H1 (cell line): ENCODE results near the gene GLE1. TPM values are rescaled to one million over a fixed set of nuclear protein-coding genes. Genes with fewer than 3 reads are reported as not detected.
A peak's percentile ranks its signal among the peaks of the same experiment; 100 is the strongest.

Source experiments
- BACH1 ChIP-seq: IDR thresholded peaks from 2 replicates; pipeline ENCODE4 v1.6.1; 2012; ENCODE audit warnings: low read length, improper control_type of control experiment
- BCL11A ChIP-seq, 2 experiments: IDR thresholded peaks; one replicate each; pipeline ENCODE4 v1.6.1; 2011; ENCODE audit warnings: low read depth in 2 of 2, low read length in 2 of 2, mild to moderate bottlenecking in 2 of 2
- CEBPB ChIP-seq: IDR thresholded peaks from 2 replicates; pipeline ENCODE4 v1.6.1; 2012; ENCODE audit warnings: low read depth, low read length
- CREB1 ChIP-seq: IDR thresholded peaks from 2 replicates; pipeline ENCODE4 v1.6.1; 2012; ENCODE audit warnings: inconsistent platforms
- E2F6 ChIP-seq: IDR thresholded peaks from 2 replicates; pipeline ENCODE4 v1.6.1; 2012; ENCODE audit warnings: inconsistent platforms
- EGR1 ChIP-seq: IDR thresholded peaks from 2 replicates; pipeline ENCODE4 v1.6.1; 2011; ENCODE audit warnings: low read depth, low read length, borderline replicate concordance
- GABPA ChIP-seq: IDR thresholded peaks from 2 replicates; pipeline ENCODE4 v1.6.1; 2011; ENCODE audit warnings: mild to moderate bottlenecking, low read length, moderate library complexity, borderline replicate concordance; ENCODE audit not compliant: insufficient read depth
- KDM1A ChIP-seq: fragments of 200-600, 300-600 bp; sonication (generic); IDR thresholded peaks from 2 replicates; pipeline ENCODE4 v1.7.1; 2016; ENCODE audit warnings: mild to moderate bottlenecking, low read length, borderline replicate concordance
- KDM4A ChIP-seq: IDR thresholded peaks from one replicate; pipeline ENCODE4 v1.7.1; 2012; ENCODE audit warnings: low read depth, mild to moderate bottlenecking, moderate library complexity, low read length, inconsistent platforms; ENCODE audit not compliant: severe bottlenecking
- KDM5A ChIP-seq: fragments of 200-600 bp; IDR thresholded peaks from 2 replicates; pipeline ENCODE4 v1.7.1; 2012; ENCODE audit warnings: mild to moderate bottlenecking, low read length, inconsistent platforms, mixed read lengths
- NANOG ChIP-seq: IDR thresholded peaks from 2 replicates; pipeline ENCODE4 v1.6.1; 2011; ENCODE audit warnings: low read length, low read depth, mild to moderate bottlenecking, inconsistent platforms; ENCODE audit not compliant: insufficient read depth, poor library complexity, severe bottlenecking
- PHF8 ChIP-seq: fragments of 200-600 bp; sonication (generic); conservative IDR thresholded peaks from 2 replicates; pipeline ENCODE4 v1.7.1; 2012; ENCODE audit warnings: low read depth, mild to moderate bottlenecking, inconsistent platforms, low read length, moderate library complexity
- POU5F1 ChIP-seq: IDR thresholded peaks from 2 replicates; pipeline ENCODE4 v1.6.1; 2011; ENCODE audit warnings: low read depth, mild to moderate bottlenecking, low read length, moderate library complexity
- RAD21 ChIP-seq, 2 experiments: IDR thresholded peaks in 1 of 2; conservative IDR thresholded peaks in 1 of 2; 2 replicates each; pipeline ENCODE4 v1.6.1; 2011; ENCODE audit warnings: low read depth in 2 of 2, low read length in 2 of 2, improper control_type of control experiment in 1 of 2, inconsistent platforms in 1 of 2, mild to moderate bottlenecking in 1 of 2, moderate library complexity in 1 of 2
- RBBP5 ChIP-seq: IDR thresholded peaks from 2 replicates; pipeline ENCODE4 v1.7.1; 2012; ENCODE audit warnings: low read depth, mild to moderate bottlenecking, inconsistent platforms, low read length, moderate library complexity, borderline replicate concordance
- SAP30 ChIP-seq: fragments of 300-600 bp; sonication (generic); IDR thresholded peaks from 2 replicates; pipeline ENCODE4 v1.7.1; 2012; ENCODE audit warnings: low read length, moderate library complexity, mild to moderate bottlenecking, inconsistent platforms; ENCODE audit not compliant: insufficient read depth, insufficient replicate concordance
- SIRT6 ChIP-seq: IDR thresholded peaks from one replicate; pipeline ENCODE4 v1.7.1; 2012; ENCODE audit warnings: low read length, inconsistent platforms
- SP2 ChIP-seq: IDR thresholded peaks from 2 replicates; pipeline ENCODE4 v1.6.1; 2012; ENCODE audit warnings: mild to moderate bottlenecking, low read length, inconsistent platforms
- SP4 ChIP-seq: IDR thresholded peaks from 2 replicates; pipeline ENCODE4 v1.6.1; 2012; ENCODE audit warnings: low read length, inconsistent platforms
- SRF ChIP-seq: IDR thresholded peaks from 2 replicates; pipeline ENCODE4 v1.6.1; 2011; ENCODE audit warnings: mild to moderate bottlenecking, low read depth, low read length, moderate library complexity
- TAF7 ChIP-seq: optimal IDR thresholded peaks from 2 replicates; pipeline ENCODE3; 2011; ENCODE audit warnings: low read depth, mild to moderate bottlenecking, inconsistent platforms, low read length, moderate library complexity, borderline replicate concordance
- TBP ChIP-seq: IDR thresholded peaks from 2 replicates; pipeline ENCODE4 v1.6.1; 2011; ENCODE audit warnings: low read depth, low read length, improper control_type of control experiment
- ZNF274 ChIP-seq: IDR thresholded peaks from 2 replicates; pipeline ENCODE4 v1.7.0; 2012; ENCODE audit warnings: low read length, borderline replicate concordance; ENCODE audit errors: extremely low read depth
- polyA plus RNA-seq, 7 experiments: library from polyadenylated mRNA; depleted of rRNA in 3 of 7; stranded (reverse) in 5 of 7; unstranded in 2 of 7; fragments of >200 nt in 5 of 7; fragments of 200-250 nt in 2 of 7; gene quantifications; 1 replicate in 5 of 7; 2 replicates in 1 of 7; 4 replicates in 1 of 7; pipeline versions ENCODE4 v1.2.1 to v1.2.3, GENCODE V29; 2011 to 2013; ENCODE audit warnings: missing spikeins in 2 of 7, mixed read lengths in 2 of 7
- total RNA-seq: library from RNA; stranded (reverse); fragmentation: NEBNext Ultra II Directional; extraction: Animal tissue kit (Norgen Biotek cat#: 25700); gene quantifications from 2 replicates; pipeline ENCODE4 v1.2.1, GENCODE V29; 2021

GLE1 gene
- total and polyA plus RNA-seq, 2 of the 8 experiments (the other 6 are each of a cell fraction or from before 2014, with no cell fraction given), result 9.6 to 14.9 TPM

DNA sequence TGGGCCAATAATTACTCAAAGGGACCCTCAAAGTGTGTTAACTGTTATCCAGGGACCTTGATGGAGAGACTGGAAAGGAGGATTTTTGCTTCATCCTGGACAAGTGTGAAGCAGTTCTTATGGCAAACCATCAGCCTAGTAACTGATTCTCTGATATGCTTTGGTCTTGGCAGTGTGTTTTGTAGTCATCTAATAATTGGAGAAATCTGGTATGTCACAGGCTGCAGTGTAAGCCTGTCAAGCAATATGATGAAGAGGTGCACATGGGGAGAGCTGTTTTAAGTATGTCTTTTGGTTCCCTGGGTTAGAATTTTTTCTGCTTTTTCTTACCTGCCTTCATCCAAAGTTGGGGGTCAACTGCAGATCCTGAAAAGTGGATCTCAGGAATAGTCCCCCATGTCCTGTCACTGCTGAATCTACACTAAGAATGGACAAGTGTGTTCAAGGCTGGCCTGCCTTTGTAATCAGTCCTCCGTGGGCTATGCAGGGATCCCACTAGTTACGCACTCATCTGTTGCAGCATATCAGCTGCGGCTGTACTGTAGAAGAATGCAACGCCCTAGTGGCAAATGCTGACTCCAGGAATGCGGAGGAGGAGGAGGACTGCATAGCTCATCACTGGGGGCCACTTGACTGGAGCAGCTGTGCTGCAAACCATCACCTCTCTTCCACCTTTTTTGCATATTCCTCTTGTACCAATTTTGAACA lies 49.8 kb downstream of the GLE1 start (continued):
- TF ChIP-seq POU5F1 (no peak), SP4 (no peak), CEBPB (no peak), BCL11A (IDR thresholded peaks at IDR 0.05; ENCODE audit: low read depth in 2 of 2, low read length in 2 of 2) (no peak), CREB1 (peak; percentile 52; the same call in 1 of the 2 replicates), KDM5A (no peak), KDM4A (no peak), ZNF274 (no peak), TAF7 (no peak), GABPA (peak; percentile 40; the same call in 1 of the 2 replicates), EGR1 (no peak), SIRT6 (no peak), E2F6 (no peak), TBP (no peak), KDM1A (no peak), RAD21 (IDR thresholded peaks at IDR 0.05 in 1 of 2, conservative IDR thresholded peaks at IDR 0.05 in 1 of 2; ENCODE audit: low read depth in 2 of 2, low read length in 2 of 2) (no peak), SP2 (no peak), RBBP5 (no peak), SAP30 (no peak), SRF (no peak), PHF8 (no peak), NANOG (no peak), BACH1 (no peak)
